MV-4-11 (cell line): Measurements from ENCODE around the gene TMEM259.
"Not testable (repeated sequence)": the region's sequence is repeated elsewhere in the genome, so short reads cannot be mapped to it uniquely, and the experiment has no call there.

ENCODE experiments used
- DNase-seq: peaks from one replicate; lab custom pipeline; 2025; lab: John Stamatoyannopoulos, UW

TMEM259 gene

DNA sequence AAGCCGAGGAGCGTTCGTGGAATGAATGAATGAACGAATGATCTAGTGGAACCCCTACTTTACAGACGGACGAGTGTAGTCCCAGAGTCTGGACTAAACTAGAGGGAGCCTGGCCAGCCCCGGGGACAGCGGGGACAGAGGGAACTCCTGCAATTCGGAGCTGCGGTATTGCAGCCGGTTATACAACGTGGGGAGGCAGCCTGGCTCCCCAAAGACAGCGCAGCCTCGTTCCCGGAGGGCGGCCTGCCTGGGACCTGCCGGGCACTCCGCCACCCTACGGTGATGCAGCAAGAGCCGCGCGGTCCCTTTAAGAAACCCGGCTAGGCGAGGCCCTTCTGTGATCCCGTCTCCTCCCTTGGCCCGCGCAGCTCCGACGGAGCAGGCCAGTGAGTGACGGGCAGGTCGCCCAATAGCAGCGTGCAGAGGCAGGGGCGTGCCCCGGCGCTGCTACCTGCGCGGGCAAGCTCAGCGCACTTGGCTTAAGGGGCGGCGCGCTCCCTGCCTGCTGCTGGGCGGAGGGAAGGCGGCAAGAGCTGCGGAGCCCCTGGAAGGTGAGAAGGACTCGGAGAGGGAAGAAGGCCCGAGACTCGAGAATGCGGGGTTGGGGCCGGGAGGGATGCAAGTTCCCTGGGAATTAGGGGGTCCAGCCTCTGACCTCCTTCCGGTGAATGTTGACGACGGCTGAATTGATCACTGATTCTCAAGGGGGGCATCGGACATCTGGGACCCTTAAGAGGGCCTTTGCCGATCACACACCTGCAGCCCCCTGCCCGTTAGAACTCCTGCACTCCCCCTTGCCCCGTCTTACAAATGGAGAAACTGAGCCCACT lies 18.9 kb upstream of the TMEM259 start, which contains the start of gene ABCA7:
Gene ABCA7, plus strand, starts transcription at position 462 of the 830 bp plus-strand sequence. CDS start 1,255 bp downstream, outside the sequence.
- DNase-seq: peak; percentile 98

DNA sequence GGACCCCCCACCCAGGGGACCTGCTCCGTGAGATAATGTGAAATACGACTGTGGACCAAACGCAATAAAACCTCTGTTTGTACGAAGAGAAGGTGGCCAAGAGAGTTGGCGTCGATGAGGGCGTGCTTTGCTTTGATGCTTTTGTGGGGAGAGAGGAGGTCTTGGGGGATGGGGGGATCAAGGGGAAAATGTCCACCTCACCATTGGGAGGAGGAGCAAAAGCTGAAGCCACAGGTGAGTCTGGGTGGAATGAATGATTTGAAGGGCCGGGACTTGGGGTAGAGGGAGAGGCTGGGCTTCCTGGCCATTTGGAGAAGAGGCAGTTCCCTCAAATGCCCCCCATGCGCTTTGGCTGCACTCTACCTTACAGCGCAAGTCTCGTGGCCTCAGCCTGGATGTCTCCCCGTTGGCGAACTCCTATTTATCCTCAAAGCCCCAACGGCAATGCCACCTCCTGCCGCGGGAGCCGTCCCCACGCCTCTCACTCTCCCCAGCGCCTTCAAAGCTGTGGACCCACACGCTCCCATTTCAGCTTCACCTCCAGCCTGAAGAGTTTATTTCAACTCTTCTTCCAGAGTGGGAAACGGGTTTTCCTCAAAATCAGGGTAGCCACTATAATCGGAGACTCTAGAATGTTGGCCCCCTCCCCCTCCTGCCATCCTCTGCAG lies 18.2 kb upstream of the TMEM259 start:
- no peak for DNase-seq

DNA sequence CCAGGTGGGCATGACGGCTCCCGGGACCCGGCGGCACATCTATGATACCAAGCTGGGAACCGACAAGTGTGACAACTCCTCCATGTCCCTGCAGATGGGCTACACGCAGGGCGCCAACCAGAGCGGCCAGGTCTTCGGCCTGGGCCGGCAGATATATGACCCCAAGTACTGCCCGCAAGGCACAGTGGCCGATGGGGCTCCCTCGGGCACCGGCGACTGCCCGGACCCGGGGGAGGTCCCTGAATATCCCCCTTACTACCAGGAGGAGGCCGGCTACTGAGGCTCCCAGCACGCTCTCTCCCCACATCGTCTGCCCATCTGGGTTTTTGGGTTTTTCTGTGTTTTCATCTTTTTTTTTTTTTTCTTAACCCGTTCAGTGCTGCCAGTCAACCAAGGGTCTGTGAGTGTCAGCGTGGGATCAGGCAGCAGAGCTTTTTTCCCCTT lies 16.7 kb upstream of the TMEM259 start:
- no peak for DNase-seq

DNA sequence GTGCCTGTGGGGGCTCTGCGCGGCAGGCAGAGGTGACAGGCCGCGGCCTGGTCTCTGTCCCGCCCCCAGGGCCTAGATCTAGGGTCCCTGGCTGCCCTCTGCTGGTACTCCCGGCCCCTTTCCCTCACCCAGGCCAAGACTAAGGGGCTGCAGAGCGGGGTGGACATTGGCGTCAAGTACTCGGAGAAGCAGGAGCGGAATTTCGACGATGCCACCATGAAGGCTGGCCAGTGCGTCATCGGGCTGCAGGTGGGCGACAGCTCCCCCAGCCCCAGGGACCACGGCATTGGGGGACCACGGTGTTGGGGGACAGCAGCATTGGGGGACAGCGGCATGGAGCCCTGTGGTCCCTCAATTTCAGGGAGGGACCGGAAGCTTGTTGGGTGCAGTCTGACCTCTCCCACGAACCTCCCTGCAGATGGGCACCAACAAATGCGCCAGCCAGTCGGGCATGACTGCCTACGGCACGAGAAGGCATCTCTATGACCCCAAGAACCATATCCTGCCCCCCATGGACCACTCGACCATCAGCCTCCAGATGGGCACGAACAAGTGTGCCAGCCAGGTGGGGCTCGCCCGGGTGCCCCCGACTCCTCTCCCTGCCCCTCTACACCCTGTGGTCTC lies 15.2 kb upstream of the TMEM259 start:
- DNase-seq: no peak

DNA sequence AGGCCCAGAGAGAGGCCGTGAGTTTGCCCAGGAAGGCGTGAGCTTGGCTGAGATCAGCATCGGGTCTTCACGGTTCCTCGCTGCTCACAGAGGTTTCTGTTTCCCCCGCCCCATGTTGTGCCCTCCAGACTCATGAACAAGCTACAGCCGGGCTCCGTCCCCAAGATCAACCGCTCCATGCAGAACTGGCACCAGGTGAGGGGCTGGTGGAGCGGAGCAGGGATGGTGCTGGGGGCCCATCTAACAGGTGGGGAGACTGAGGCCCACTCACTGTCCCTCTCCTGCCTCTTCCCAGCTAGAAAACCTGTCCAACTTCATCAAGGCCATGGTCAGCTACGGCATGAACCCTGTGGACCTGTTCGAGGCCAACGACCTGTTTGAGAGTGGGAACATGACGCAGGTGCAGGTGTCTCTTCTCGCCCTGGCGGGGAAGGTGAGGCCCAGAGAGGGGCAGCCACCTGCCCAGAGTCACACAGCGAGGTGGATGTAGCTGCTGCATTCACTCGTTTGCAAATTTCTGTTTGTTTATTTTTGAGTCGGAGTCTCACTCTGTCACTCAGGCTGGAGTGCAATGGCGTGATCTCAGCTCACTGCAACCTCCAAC lies 11.4 kb upstream of the TMEM259 start:
- no peak for DNase-seq

DNA sequence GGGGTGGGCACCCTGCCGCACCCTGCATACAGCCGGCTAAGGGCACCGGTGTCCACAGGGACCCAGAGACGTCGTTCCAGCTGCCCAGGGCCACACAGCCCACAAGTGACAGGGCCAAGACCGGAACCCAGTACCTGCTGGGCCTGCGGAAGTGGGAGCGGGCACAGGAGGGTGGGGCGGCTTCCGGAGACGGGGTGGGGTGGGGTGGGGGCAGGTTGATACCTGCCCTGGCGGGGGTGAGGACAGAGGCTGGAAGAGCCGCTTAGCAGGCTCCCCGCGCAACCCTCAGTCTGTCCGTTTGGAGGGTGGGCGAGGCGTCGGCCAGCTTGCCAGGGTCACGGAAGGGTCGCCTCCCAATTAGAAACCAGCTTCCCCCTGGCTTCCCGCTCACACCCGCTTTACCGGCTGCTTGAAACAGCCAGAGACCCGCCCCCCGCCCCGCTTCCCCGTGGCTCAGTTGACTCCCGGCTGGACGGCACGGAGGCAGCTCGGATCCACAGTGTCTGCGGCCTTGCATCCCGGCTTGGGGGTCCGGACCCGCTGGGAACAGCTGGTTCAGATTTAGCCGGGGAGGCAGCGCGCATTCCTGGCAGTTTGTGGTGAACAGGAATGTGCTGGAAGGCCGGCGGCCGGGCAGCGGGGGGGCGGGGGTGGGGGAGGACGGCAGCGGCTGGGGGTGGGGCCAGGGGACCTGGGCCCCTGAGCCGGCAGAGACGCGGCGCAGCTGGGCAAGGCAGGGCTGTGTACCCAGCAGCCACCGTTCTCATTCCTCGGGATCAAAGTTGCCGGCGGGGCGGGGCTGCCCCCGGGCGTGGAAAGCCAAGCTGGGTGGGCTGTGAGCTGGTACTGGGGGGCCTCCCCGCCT lies 7.4 kb upstream of the TMEM259 start:
- DNase-seq: peak; percentile 45

DNA sequence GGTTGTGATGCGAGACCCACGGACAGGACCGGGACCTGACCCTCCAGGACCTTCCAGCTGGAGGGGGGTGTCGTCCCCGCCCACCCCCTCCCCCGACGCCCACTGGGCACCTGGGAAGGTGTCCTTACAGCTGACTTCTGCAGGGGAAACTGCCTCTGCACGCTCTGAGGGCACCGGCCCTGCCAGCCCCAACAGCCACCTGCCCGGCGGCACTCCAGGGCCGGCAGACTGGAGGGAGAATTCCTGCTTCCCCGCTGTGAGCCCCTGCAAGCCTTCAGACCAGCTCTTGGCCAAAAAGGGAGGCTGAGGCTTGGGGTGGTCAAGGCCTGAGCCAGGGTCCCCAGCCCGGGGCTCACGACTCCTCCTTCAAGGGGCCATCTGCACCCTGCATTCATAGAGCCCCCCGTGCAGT lies 6.7 kb upstream of the TMEM259 start:
- no peak for DNase-seq

DNA sequence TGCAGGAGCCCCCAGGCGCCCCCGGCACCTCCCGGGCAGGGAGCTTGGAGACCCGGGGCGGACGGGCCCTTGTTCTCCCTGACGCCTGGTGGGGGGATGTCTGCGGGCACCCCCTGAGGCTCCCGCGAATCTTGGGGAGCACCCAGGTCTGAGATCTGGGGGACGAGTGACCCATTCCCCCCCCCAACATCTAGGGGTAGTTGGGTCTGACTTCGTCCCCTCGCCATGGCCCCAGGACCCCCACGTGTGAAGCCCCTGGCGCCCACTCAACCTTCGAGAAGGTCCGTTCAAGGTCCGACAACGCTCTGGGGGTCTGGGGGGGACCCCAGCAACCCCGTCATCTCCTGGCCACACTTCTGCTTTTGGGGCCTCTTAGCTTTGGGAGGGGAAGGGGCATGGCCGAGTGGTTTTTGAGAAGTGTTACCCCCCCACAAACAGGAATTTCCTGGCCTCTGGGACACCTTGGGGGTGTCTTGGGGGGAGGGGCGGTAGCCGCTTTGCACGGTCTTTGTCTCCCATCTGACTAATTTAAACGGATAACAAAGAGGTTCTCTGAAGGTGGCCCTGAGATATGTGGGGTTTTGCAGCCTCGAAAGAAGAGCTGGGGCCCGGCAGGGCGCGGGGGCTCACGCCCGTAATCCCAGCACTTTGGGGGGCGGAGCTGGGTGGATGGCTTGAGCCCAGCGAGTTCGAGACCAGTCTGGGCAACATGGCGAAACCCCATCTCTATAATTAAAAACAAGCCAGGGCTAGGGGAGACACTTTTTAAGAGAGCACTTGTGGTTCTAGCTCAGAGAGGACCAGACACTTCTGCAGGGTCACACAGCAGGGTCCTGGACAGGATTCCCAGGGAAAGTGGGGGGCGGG lies 6.1 kb upstream of the TMEM259 start:
- peak; percentile 57 for DNase-seq

DNA sequence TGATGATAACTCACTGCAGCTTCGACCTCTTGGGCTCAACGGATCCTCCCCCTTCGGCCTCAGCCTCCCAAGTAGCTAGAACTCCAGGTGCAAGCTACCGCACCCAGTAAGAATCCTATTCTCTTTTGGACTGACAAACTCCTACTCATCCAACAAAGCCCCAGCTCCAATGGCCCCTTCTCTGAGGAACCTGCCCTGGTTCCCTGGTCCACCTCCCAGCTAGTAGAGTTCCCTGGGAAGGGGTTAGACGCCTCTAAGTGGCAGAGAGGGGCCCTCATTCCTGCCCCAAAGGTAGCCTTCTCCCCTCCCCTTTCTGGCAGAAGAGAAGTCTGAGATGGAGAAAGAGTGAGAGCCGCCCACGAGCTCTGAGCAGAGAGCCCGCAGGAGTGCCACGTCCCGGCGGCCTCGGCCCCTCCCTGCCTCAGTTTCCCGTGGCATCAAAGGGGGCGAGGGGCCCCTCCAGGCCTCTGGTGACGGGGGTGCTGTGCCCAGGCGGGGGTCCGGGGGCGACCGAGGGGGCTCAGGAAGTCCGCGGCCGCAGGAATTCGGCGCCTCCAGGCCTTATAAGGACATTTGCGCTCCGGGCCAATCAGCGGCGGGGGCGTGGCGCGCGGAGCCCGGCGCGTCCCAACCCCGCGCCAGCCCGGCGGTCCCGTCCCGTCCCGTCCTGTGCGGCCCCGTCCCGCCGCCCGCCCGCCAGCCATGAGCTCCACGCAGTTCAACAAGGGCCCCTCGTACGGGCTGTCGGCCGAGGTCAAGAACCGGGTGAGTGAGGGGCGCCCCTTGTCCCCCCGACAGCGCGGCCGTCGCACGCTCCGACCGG lies 5.2 kb upstream of the TMEM259 start, which contains the start of gene CNN2:
Gene CNN2, plus strand, starts transcription at position 649 of the 823 bp plus-strand sequence. Its CDS starts 54 bp downstream, at position 703.
- peak; percentile 69 for DNase-seq

DNA sequence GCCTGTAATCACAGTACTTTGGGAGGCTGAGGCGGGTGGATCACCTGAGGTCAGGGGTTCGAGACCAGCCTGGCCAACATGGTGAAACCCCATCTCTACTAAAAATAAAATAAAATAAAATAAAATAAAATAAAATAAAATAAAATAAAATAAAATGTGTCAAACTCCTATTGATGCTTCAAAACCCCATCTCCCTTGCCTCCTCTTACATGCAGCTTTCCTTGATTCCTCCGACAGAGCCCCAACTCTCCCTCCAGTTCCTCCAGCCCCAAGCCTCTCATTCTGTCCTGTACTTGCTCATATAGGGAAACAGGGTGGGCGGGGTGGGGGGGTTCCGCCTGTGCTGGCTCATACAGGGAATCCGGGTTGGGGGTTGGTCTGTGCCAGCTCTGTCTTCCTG lies 4.2 kb upstream of the TMEM259 start:
- not testable (repeated sequence) for DNase-seq

DNA sequence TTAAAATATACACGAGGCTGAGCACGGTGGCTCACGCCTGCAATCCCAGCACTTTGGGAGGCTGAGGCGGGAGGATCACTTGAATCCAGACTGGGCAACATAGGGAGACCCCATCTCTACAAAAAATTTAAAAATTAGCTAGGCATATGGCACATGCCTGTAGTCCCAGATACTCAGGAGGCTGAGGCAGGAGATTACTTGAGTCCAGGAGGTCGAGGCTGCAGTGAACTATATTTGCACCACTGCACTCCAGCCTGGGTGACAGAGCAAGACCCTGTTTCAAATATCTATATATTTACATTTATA lies 2.9 kb upstream of the TMEM259 start:
- DNase-seq: not testable (repeated sequence)

DNA sequence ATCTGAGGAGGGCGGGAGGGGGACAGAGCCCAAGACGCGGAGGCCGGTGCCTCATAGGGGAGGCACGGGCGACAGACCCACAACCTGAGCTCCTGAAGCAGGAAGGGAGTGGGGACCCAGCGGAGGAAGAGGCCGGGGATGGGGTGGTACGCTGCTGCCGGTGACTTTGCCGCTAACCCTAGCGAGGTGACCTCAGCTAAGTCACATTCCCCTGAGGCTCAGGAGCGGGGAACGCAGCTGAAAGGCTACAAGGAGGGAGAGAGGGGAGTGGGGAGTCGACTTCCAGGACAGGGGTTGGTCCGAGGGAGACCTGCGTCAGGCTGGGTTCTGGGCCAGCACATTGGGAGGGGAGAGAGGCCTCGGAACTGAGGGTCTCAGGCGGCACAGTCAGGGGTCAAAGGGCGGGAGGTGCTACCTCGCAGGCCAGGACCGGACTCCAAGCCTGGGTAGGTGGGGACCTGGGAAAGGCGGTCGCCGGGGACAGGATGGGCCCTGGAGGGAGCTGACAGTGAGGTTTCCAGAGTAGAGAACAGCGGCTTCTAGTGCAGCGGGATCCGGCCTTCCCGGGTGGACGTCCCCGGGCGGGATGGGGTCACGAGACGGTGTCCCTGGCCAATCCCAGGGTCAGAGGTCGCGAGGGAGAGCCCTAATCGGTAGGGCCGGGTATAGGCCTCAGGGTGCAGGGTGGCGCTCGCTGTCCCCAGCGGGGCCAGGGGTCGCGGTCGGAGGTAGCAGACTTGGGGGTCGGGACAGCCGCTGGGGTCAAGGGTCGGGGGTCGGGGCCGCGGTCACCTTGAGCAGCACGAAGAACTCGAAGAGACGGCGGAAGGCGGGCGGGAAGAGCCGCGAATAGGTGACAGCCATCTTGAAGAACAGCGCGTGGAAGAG lies 699 bp downstream of the TMEM259 start:
- no peak for DNase-seq

DNA sequence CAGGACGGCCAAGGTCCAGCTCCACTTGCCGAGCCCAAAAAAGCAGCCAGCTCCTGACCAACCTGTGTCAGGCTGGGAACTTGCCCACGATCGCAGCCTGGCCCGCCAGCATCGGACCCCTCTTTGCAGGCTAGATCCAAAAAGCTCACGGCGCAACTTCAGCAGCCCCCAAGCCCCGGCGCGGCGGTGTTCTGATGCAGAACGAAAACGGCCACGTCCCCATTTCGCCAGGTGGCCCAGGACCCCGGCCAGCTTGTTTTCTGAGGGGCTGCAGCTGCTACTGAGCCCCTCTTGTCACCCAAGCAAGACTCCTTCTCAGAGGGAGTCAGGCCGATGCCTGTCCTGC lies 1.3 kb downstream of the TMEM259 start:
- no peak for DNase-seq

DNA sequence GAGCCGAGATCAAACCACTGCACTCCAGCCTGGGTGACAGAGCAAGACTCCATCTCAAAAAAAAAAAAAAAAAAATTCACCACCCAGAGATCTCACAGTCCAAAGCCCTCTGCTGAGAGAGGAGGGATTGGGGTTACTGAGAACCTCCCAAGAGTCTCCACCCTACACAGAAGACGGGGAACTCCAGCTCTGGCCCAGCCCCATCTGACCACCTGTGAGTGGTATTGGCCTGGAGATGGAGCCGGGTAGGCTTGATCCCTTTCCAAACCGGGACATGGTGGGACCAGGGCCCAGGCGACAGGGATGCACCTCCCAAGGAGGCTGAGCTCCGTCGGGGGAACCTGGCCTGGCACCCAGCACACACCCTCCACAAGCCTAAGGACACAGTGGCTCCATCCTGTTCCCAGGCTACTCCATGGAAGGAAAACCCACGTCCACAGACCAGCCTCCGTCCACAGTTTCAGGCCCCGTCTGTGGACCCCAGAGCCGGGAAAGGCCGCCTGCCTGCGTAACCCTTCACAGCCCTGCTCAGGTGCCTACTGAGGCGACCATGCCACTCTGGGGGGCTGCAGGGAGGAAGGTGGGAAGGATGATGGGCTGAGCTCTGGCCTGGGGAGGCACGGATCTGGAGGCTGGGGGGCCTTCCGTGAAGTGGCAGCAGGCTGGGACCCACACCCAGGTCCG lies 1.8 kb downstream of the TMEM259 start:
- no peak for DNase-seq

DNA sequence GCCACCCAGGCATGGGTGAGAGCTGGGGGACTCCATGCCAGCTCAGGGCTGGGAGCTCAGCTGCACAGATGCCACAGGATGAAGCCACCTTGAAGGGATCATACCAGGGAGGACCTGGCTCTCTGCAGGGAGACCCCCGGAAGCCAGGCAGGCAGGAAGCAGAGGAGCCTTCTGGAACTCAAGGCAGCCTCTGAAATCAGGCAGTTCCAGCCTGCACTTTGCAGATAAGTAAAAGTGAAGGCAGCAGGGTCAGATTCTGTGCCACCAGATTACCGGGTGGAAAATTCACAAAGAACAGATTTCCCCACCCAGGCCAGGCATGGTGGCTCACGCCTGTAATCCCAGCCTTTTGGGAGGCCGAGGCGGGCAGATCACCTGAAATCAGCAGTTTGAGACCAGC lies 2.5 kb downstream of the TMEM259 start:
- no peak for DNase-seq

DNA sequence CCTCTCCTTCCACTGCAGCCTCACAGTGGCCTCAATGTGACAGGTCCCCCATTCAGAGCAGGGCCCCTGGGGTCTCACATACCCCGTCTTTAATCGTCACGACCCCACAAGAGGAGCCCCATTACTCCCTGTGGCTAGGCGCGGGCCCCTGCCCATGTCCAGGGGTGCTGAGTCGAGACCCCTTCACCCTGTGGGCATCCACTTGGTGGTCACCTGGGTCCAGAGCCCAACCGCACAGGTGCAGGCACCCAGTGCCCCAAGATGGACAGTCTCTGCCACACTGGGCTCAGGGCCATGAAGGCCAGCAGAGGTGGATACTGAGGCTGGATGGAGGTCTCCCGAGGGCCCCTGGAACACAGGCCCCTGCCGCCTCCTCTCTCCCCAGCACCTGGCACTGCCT lies 3.0 kb downstream of the TMEM259 start:
- no peak for DNase-seq

DNA sequence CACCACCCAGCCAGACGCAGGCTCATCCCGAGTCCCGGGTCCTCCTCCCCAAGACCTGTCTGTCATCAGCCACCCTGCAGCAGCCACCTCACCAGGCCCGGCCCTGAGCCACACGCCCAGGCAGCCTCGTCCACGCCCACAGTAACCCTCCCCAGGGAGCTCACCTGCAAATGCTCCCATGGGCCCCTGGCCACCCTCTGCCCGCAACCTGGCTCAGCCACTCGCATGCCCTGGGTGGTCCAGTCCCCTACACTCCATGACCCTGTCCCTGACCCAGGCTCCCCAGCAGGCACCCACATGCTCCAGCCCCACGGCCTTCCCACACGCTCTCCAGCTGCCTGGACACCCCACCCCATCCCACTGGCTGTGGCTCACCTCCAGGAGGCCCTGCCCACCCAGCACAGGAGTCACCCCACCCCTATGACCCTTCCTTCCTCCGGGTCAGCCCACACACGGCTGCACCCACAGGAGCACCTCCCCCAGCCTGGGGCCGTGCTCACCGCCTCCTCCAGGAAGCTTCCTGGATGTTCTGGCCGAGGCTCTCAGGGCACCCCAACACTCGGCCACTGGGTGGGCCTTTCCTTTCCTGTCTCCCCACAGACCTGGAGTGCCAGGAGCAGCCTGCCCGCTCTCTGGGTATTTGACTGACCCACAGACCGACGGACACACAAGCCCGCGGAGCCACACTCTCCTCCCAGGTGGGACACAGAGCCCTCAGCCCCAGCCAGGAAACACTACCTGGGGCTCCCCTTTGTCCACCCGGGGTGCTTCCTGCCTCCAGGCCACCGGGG lies 3.6 kb downstream of the TMEM259 start:
- DNase-seq: no peak
